Pancreas (tissue), 10 donors: ENCODE measurements around the gene DAB2. TPM values are rescaled to one million over a fixed set of nuclear protein-coding genes. Genes with fewer than 3 reads are reported as not detected.

Experiments used
- ATAC-seq, 4 donors: fragments of 200-7000 bp; cut with Tn5 transposase; one replicate each; pipeline versions ENCODE4 v1.8.0 to v1.9.1; 2020; ENCODE audit warnings: mild to moderate bottlenecking in 4 of 4, moderate library complexity in 4 of 4
- DNase-seq, 6 donors: peaks; one replicate each; pipeline ENCODE4 v3.0.0-alpha.2; 2020
- FAIRE-seq: peaks from 2 replicates; lab custom pipeline; 2012; peaks lifted over from hg19 to GRCh38; lab: Jason Lieb, UNC
- H3K27ac ChIP-seq, 4 donors: fragments of 200-600 bp; sonication (generic); 1 replicate in 3 of 4; 2 replicates in 1 of 4; pipeline versions ENCODE4 v1.5.0 to v1.8.0; 2020
- H3K27me3 ChIP-seq, 4 donors: fragments of 200-600 bp; one replicate each; pipeline ENCODE4 v1.8.0; 2021
- H3K36me3 ChIP-seq, 3 donors: fragments of 200-600 bp; sonication (generic) in 1 of 3; one replicate each; pipeline versions ENCODE4 v1.5.0 to v1.8.0; 2020 to 2021
- H3K4me1 ChIP-seq, 3 donors: fragments of 200-600 bp; one replicate each; pipeline ENCODE4 v1.8.0; 2021
- H3K4me3 ChIP-seq, 4 donors: fragments of 200-600 bp; sonication (generic) in 2 of 4; one replicate each; pipeline versions ENCODE4 v1.5.0 to v1.8.0; 2020 to 2021
- H3K9me3 ChIP-seq, 4 donors: fragments of 200-600 bp; one replicate each; pipeline ENCODE4 v1.8.0; 2021
- WGBS, 2 donors: extraction: QIAGEN DNeasy Blood & Tissue Kit; methylation state at CpG; one replicate each; pipeline ENCODE4 v1.1.7; 2013; 5-methylcytosine and 5-hydroxymethylcytosine counted together
- intact Hi-C, 3 donors: fragments of 100-400 bp; cut with DNase I; formaldehyde crosslinking; loops; one replicate each; pipeline versions ENCODE4 v1.11.1 to v1.14.2; 2022
- polyA plus RNA-seq, 2 donors: library from polyadenylated mRNA; stranded (reverse); fragments of 200-250 nt; gene quantifications; one replicate each; pipeline ENCODE4 v1.2.3, GENCODE V29; 2013
- total RNA-seq, 6 donors: library from RNA; stranded (reverse); fragmentation: NEBNext Ultra II Directional in 4 of 6; extraction: Animal tissue kit (Norgen Biotek cat#: 25700) in 4 of 6; gene quantifications; one replicate each; pipeline versions ENCODE4 v1.2.1 to v1.2.4, GENCODE V29; 2021 to 2023
- TF ChIP-seq, protein P1 (sequence below), 4 donors: fragments of 200-600 bp; sonication (generic) in 3 of 4; IDR thresholded peaks; one replicate each; pipeline versions ENCODE4 v1.5.0 to v1.8.0; 2021; ENCODE audit warnings: antibody characterized with exemption in 4 of 4
- donor health status: healthy with polysubstance abuse.
- donor health status: DM: no; HTN: no; CAD: no; lungs with moderate emphysema.
- donor health status: DM: no; HTN: no; CAD: no.
- donor health status: control.
- donor health status: control.
- donor health status: Bipolar disorder and iron deficiency.
- donor health status: DM: yes; HTN: yes; CAD: no.
- donor health status: DM: no; HTN: no; CAD: no.
- donor health status: DM: no; HTN: no; CAD: no.
- donor health status: DM: yes; HTN: yes; CAD: no.

The DAB2 gene
- total and polyA plus RNA-seq, 8 donors = 12.0 to 53.3 (median 27.2) TPM

- FAIRE-seq (no peak), ATAC-seq (peak in 2 of 4 donors; percentile 65 to 68), DNase-seq (no peak)
- Histone ChIP-seq H3K4me3 (no peak overlapping the region), H3K36me3 (no peaks in the 10 kb centered on the region), H3K27ac (peak overlapping the region in 1 of 4 donors; percentile 40), H3K4me1 (no peaks in the 10 kb centered on the region), H3K27me3 (no peaks in the 10 kb centered on the region), H3K9me3 (no peaks in the 10 kb centered on the region)
- TF ChIP-seq, protein P1, sequence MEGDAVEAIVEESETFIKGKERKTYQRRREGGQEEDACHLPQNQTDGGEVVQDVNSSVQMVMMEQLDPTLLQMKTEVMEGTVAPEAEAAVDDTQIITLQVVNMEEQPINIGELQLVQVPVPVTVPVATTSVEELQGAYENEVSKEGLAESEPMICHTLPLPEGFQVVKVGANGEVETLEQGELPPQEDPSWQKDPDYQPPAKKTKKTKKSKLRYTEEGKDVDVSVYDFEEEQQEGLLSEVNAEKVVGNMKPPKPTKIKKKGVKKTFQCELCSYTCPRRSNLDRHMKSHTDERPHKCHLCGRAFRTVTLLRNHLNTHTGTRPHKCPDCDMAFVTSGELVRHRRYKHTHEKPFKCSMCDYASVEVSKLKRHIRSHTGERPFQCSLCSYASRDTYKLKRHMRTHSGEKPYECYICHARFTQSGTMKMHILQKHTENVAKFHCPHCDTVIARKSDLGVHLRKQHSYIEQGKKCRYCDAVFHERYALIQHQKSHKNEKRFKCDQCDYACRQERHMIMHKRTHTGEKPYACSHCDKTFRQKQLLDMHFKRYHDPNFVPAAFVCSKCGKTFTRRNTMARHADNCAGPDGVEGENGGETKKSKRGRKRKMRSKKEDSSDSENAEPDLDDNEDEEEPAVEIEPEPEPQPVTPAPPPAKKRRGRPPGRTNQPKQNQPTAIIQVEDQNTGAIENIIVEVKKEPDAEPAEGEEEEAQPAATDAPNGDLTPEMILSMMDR (IDR thresholded peaks at IDR 0.05) = no peak
- WGBS, 2 donors = 27 to 34% methylated on average over 3 of the region's 3 CpGs
- intact Hi-C loops = no loop called here
Measured at GRCh38 chr5:39449591-39449990, 24.8 kb upstream of the DAB2 start.

DNA sequence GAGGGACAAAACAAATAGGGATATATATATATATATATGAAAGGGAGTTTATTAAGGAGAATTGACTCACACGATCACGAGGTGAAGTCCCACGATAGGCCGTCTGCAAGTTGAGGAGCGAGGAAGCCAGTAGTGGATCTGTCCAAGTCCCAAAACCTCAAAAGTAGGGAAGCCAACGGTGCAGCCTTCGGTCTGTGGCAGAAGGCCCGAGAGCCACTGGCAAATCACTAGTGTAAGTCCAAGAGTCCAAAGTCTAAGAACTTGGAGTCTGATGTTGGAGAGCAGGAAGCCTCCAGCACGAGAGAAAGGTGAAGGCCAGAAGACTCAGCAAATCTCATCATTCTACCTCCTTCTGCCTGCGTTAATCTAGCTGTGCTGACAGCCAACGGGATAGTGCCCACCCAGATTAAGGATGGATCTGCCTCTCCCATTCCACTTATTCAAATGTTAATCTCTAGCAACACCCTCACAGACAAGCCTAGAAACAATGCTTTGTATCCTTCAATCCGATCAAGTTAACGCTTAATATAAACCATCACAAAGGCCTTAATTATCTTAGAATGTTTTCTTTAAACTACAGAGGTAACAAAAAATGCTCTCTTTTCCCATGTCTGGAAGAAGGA lies 23.8 kb upstream of the DAB2 start:
- DNase-seq (no peak), ATAC-seq (no peak), FAIRE-seq (no peak)
- TF ChIP-seq, protein P1 (IDR thresholded peaks at IDR 0.05) = no peak
- no peaks in the 10 kb centered on the region for H3K4me1 ChIP-seq
- H3K27me3 ChIP-seq = no peaks in the 10 kb centered on the region
- WGBS, 2 donors = 75 to 80% methylated on average over 13 of the region's 13 CpGs
- H3K36me3 ChIP-seq = no peaks in the 10 kb centered on the region
- H3K4me3 ChIP-seq = no peak overlapping the region
- no peaks in the 10 kb centered on the region for H3K9me3 ChIP-seq
- intact Hi-C loops = no loop called here
- H3K27ac ChIP-seq = peak overlapping the region in 1 of 4 donors; percentile 40

GRCh38 chr5:39447968-39448367 lies 23.2 kb upstream of the DAB2 start:
- ATAC-seq = peak in 1 of 4 donors; percentile 53
- TF ChIP-seq, protein P1 (IDR thresholded peaks at IDR 0.05) = no peak
- Histone ChIP-seq H3K9me3 (no peaks in the 10 kb centered on the region), H3K4me3 (no peak overlapping the region), H3K27me3 (no peaks in the 10 kb centered on the region), H3K4me1 (no peaks in the 10 kb centered on the region), H3K36me3 (no peaks in the 10 kb centered on the region), H3K27ac (no peak overlapping the region)
- intact Hi-C loops = no loop called here
- FAIRE-seq = no peak
- no peak for DNase-seq
- 86 to 89% methylated on average over 12 of the region's 12 CpGs for WGBS, 2 donors

- no peak for ATAC-seq
- H3K36me3 ChIP-seq = no peaks in the 10 kb centered on the region
- TF ChIP-seq, protein P1 (IDR thresholded peaks at IDR 0.05) = no peak
- FAIRE-seq = no peak
- intact Hi-C loops = no loop called here
- no peaks in the 10 kb centered on the region for H3K4me1 ChIP-seq
- DNase-seq = no peak
- 72% methylated on average over 3 of the region's 3 CpGs for WGBS, 2 donors
- H3K9me3 ChIP-seq = no peaks in the 10 kb centered on the region
- no peaks in the 10 kb centered on the region for H3K27me3 ChIP-seq
- no peak overlapping the region for H3K27ac ChIP-seq
- no peak overlapping the region for H3K4me3 ChIP-seq
Measured at GRCh38 chr5:39447059-39447458, 22.3 kb upstream of the DAB2 start.

DNA sequence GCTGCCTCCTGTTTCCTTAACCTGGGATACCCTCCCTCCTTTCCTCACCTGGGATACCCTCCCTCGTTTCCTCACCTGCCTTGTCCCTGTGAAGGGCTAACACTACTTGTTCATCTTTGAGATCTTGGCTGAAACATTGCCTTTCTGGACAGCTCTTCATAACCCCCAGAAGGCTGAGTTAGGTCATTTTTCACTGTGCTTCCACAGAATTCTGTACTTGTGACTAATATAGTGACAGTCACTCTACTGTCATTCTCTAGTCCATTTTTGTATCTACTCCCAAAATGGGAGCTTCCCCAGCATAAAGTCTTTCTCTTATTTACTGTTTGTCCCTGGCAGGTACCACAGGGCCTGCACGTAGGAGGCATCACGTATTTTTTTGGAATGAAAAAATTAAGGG lies 21.5 kb upstream of the DAB2 start:
- DNase-seq = no peak
- no peak overlapping the region for H3K27ac ChIP-seq
- H3K4me1 ChIP-seq = peaks cover 0 to 2% (median 0%) of the 10 kb centered on the region in 3 donors
- no peaks in the 10 kb centered on the region for H3K9me3 ChIP-seq
- H3K27me3 ChIP-seq = no peaks in the 10 kb centered on the region
- 63 to 78% methylated on average over 3 of the region's 3 CpGs for WGBS, 2 donors
- intact Hi-C loops = no loop called here
- TF ChIP-seq, protein P1 (IDR thresholded peaks at IDR 0.05) = no peak
- H3K4me3 ChIP-seq = no peak overlapping the region
- ATAC-seq = no peak
- no peak for FAIRE-seq
- no peaks in the 10 kb centered on the region for H3K36me3 ChIP-seq
